ENCODE data around the gene PDIK1L.
A peak's percentile ranks its signal among the peaks of the same experiment; 100 is the strongest.

Gene PDIK1L

DNA sequence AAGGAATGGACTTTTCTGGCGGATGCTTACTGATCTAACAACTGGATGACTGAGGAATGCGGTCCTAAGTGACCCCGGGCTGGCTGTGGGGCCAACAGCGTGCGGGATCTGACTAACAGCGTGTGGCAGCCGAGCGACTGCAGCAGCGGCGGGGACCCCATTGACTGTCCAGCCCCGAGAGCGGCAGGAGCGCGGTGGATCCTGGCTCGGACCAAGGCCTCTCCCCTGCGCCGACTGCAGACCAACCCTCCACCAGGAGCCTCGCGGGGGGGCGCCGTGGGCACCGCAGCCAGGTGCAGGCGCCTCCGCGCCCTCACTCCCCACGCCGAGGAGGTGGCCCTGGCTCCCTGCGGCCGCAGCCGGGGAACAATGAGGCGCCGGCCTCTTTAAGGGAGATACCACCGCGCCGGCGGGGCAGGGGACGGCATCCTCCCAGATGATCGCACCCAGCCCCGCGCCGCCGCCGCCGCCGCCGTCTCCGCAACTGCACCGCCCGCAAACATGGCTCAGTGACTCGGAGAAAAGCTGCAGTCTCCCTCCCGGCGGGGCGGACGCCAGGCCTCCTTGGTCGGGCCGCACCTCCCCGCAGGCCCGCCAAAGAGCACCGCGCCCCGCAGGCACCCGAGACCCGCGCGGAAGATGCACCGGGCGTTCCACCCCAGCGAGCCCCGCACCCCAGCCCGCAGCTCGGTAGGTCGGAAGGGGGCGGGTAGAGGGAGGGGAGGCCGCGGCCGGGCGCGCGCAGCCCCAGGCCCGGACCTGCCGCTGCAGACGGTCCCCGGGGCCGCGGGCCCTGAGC lies 694 bp upstream of the PDIK1L start:
- DNase-seq: peak; percentile 84
- peaks cover 34% of the 10 kb centered on the region for H3K36me3 ChIP-seq
- peak overlapping the region; percentile 97 for H3K27ac ChIP-seq
- no peaks in the 10 kb centered on the region for H3K9me3 ChIP-seq (ENCODE audit: severe bottlenecking)
- H3K27me3 ChIP-seq (ENCODE audit: insufficient read depth, low read depth, severe bottlenecking): no peaks in the 10 kb centered on the region
- peak overlapping the region; percentile 72 for H3K4me3 ChIP-seq (ENCODE audit: low read depth, low read length)
- TF ChIP-seq, protein P1, sequence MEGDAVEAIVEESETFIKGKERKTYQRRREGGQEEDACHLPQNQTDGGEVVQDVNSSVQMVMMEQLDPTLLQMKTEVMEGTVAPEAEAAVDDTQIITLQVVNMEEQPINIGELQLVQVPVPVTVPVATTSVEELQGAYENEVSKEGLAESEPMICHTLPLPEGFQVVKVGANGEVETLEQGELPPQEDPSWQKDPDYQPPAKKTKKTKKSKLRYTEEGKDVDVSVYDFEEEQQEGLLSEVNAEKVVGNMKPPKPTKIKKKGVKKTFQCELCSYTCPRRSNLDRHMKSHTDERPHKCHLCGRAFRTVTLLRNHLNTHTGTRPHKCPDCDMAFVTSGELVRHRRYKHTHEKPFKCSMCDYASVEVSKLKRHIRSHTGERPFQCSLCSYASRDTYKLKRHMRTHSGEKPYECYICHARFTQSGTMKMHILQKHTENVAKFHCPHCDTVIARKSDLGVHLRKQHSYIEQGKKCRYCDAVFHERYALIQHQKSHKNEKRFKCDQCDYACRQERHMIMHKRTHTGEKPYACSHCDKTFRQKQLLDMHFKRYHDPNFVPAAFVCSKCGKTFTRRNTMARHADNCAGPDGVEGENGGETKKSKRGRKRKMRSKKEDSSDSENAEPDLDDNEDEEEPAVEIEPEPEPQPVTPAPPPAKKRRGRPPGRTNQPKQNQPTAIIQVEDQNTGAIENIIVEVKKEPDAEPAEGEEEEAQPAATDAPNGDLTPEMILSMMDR (IDR thresholded peaks at IDR 0.05; ENCODE audit: low read depth, low read length): no peak

DNA sequence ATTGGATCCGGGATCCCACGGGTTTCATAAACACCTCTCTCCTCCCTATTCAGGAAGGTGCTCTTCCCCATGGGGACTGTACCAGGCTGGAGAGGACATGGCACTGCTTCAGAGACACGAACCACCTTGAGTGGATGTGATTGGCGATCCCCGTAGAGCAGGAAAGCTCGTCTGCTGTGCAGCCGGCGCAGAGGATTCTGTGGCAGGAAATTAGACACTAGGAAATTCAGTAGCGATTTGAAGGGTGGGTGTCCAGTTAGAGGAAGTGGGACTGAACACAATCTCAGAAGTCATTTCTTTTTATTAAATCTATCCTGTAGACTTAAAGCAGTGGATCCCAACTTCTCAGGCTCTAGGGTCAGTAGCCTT lies 767 bp downstream of the PDIK1L start:
- no peak for DNase-seq
- Histone ChIP-seq H3K27ac (peak overlapping the region; percentile 97), H3K4me3 (ENCODE audit: low read depth, low read length) (peak overlapping the region; percentile 72), H3K9me3 (ENCODE audit: severe bottlenecking) (no peaks in the 10 kb centered on the region), H3K36me3 (peaks cover 44% of the 10 kb centered on the region), H3K27me3 (ENCODE audit: insufficient read depth, low read depth, severe bottlenecking) (no peaks in the 10 kb centered on the region)
- TF ChIP-seq, protein P1 (IDR thresholded peaks at IDR 0.05; ENCODE audit: low read depth, low read length): no peak

DNA sequence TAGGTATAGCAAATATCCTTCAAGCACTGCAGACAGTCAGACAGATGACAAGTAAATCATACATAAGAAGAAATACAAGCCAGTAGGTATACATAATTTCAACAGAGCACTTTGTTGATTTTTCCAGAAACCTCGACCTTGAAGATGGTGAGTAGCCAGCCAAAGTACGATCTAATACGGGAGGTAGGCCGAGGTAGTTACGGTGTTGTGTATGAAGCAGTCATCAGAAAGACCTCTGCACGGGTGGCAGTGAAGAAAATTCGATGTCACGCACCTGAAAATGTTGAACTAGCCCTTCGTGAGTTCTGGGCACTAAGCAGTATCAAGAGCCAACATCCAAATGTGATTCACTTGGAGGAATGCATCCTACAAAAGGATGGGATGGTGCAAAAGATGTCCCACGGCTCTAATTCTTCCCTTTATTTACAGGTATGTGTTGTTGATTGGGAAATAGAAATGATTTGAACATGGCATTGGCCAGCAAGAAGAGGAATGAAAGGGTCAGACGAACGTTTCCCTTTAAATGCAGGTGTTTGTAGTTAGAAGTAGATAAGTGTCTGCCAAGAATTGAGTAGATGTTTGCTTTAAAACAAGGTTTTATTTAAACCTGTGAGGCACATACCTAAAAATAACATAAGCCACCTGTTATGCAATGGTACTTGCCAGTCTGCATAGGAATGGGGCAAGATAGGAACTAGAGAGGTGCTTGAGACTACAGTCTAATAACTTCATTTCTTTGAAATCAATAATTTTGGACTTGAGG lies 2.7 kb downstream of the PDIK1L start:
- TF ChIP-seq, protein P1 (IDR thresholded peaks at IDR 0.05; ENCODE audit: low read depth, low read length): no peak
- H3K27me3 ChIP-seq (ENCODE audit: insufficient read depth, low read depth, severe bottlenecking): no peaks in the 10 kb centered on the region
- H3K4me3 ChIP-seq (ENCODE audit: low read depth, low read length): no peak overlapping the region
- H3K36me3 ChIP-seq: peaks cover 63% of the 10 kb centered on the region
- H3K9me3 ChIP-seq (ENCODE audit: severe bottlenecking): no peaks in the 10 kb centered on the region
- no peak for DNase-seq
- H3K27ac ChIP-seq: no peak overlapping the region

DNA sequence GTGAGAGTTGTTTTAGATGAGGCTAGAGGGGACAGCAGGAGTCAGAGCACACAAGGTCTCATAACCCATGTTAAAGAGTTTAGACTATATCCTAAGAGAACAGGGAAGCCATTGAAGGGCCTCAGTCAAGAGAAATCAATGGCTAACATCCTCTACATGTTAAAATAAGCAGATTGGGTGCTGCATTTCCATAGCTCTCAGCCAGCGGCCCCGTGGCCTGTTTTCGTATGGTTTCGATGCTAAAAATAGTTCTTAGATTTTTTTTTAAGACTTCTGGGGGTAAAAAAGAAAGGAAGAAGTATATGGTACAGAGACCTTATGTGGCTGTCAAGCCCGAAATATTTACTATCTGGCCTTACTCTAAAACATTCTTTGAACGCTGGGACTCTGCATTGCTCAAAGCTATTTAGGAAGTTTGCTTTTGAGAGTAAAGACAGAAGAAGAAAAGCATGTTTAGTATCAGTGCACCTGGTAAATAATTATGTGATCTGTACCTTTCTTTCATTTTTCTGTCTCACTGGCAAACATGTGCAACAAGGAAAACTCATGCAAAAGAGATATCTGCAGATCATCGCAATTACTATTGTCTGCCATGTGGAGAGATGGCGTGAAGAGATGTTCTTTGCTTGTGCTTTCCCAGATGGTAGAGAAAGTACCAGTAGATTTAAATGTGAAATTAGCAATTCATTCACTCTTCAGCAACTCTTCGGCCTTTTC lies 8.4 kb downstream of the PDIK1L start:
- H3K27me3 ChIP-seq (ENCODE audit: insufficient read depth, low read depth, severe bottlenecking): no peaks in the 10 kb centered on the region
- H3K9me3 ChIP-seq (ENCODE audit: severe bottlenecking): no peaks in the 10 kb centered on the region
- no peak overlapping the region for H3K4me3 ChIP-seq (ENCODE audit: low read depth, low read length)
- H3K36me3 ChIP-seq: peaks cover 52% of the 10 kb centered on the region
- TF ChIP-seq, protein P1 (IDR thresholded peaks at IDR 0.05; ENCODE audit: low read depth, low read length): no peak
- no peak for DNase-seq
- no peak overlapping the region for H3K27ac ChIP-seq

DNA sequence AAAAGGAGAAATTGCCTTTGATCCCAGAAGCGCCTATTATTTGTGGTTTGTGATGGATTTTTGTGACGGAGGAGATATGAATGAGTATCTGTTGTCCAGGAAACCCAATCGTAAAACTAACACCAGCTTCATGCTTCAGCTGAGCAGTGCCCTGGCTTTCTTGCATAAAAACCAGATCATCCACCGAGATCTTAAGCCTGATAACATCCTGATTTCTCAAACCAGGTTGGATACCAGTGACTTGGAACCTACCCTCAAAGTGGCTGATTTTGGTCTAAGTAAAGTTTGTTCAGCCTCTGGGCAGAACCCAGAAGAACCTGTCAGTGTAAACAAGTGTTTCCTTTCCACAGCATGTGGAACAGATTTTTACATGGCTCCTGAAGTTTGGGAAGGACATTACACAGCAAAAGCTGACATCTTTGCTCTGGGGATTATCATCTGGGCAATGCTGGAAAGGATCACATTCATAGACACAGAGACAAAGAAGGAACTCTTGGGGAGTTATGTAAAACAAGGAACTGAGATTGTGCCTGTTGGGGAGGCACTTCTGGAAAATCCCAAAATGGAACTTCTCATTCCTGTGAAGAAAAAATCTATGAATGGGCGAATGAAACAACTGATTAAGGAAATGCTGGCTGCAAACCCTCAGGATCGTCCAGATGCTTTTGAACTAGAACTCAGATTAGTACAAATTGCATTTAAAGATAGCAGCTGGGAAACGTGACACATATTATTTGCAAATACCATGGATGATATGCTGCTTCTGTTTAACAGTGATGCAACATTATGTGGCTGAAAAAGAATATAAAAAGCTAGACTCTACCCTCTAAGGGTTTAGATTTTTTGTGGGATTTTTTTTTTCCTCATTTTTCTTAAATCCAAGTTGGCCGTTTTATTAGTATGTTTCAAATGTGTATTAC lies 10.5 kb downstream of the PDIK1L start:
- TF ChIP-seq, protein P1 (IDR thresholded peaks at IDR 0.05; ENCODE audit: low read depth, low read length): no peak
- Histone ChIP-seq H3K4me3 (ENCODE audit: low read depth, low read length) (no peak overlapping the region), H3K9me3 (ENCODE audit: severe bottlenecking) (no peaks in the 10 kb centered on the region), H3K36me3 (peaks cover 37% of the 10 kb centered on the region), H3K27me3 (ENCODE audit: insufficient read depth, low read depth, severe bottlenecking) (no peaks in the 10 kb centered on the region), H3K27ac (peak overlapping the region; percentile 60)
- no peak for DNase-seq
